HG03439 (cell line): ENCODE measurements around the gene MYO6.

Experiments
- ATAC-seq: cut with Tn5 transposase; IDR thresholded peaks from one replicate; pipeline ENCODE4 v1.9.1; 2021; ENCODE audit warnings: mild to moderate bottlenecking, moderate library complexity; ENCODE audit not compliant: unreplicated experiment

Gene MYO6

DNA sequence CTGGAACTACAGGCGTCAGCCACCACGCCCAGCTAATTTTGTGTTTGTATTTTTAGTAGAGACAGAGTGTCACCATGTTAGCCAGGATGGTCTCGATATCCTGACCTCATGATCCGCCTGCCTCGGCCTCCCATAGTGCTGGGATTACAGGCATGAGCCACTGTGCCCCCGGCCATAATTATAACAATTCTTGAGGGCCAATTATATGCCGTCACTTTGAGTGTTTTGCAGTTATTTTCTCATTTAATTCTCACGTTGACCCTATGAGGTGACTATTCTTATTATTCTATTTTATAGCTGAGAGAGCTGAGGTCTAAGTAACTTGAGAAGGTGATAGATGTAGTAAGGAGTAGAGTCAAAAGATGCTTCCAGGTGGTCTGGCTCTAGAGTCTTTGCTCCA is 13.0 kb downstream of the MYO6 start:
- ATAC-seq, result no peak

DNA sequence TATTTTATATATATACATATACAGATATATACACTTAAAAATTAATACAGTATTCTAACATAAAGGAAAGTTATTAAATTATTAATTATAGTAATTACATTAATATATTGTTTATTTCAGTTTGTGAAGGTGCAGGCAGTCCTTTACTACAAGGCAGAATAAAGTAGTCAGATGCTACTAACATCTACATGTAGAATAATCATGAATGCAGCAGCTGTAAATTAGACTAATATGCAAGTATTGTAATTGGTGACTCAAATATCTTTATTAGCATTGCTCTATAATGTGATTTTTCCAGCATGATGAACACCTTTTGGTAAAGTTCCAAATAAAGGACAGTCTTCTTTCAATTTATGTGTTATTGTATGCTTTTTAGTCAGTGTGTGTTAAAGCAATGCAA is 17.3 kb downstream of the MYO6 start:
- ATAC-seq, result no peak

DNA sequence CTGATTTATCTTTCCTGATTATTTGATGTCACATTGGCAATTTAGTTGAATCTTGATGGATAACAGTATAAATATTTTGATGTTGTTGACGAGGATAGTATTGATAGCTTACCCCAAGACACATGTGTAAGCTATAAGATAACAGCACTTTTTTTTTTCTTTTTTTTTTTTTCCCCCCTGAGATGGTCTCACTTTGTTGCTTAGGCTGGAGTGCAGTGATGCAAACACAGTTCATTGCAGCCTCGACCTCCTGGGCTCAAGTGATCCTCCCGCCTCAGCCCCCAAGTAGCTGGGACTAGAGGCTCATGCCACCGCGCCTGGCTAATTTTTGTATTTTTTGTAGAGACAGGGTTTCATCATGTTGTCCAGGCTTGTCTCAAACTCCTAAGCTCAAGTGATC is 21.8 kb downstream of the MYO6 start:
- no peak for ATAC-seq

DNA sequence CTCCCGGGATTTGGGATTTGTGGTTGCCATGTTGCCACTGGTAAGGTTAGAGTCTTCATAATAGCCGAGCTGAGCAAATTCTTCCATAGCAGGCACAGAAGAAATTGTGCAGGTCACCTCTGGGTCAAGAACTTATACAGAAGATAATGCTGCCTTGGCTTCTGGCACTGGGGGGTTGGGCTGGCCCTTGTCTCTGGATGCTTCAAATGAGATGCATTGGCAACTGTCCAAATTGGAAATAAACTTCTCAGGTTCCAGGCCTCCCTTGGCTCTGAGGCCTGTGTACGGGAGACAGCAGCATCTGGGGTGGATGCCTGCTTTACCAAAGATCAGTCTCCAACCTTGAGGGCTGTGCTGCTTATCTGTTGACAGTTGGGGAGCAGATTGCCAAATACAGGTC is 26.2 kb downstream of the MYO6 start:
- ATAC-seq, result no peak

DNA sequence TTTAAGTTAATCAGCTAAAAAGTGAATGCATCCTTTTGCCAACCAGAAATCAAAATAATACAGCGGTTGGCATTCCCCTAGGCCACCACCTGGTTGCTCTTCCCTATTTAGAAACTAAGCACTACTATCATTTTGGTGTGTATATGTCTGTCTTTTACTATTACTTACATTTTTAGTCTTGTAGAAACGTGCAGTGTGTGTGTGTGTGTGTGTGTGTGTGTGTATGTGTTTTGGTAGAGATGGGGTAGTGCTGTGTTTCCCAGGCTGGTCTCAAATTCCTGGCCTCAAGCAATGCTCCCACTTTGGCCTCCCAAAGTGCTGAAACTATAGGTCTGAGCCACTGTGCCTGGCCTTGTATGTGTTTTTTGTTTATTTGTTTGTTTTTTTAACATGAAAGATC is 27.4 kb downstream of the MYO6 start:
- ATAC-seq, result no peak

DNA sequence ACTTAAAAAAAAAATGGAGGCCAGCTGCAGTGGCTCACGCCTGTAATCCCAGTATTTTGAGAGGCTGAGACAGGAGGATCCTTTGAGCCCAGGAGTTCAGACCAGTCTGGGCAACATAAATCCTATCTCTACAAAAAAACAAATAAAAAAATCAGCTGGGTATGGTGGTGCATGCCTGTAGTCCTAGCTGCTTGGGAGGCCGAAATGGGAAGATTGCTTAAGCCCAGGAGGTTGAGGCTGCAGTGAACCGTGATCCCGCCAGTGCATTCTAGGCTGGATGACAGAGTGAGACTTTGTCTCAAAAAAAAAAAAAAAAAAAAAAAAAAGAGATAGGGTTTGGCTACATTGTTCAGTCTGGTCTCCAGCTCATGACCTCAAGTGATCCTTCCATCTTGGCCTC is 29.7 kb downstream of the MYO6 start:
- ATAC-seq, result no peak

DNA sequence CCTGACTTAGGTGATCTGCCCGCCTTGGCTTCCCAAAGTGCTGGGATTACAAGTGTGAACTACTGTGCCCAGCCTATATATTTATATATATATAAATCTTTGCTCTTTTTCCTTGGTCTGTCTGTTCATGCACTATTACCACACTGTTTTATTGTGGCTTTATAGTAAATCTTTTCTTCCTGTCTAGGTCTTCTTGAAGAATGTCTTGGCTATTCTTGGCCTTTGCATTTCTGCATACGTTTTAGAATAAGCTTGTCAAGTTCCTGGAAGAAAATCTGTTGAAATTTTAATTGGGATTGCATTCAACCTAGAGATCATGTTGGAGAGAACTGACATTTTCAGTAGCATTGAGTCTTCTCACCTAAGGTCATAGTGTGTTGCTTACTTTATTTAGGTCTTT is 37.1 kb downstream of the MYO6 start:
- ATAC-seq, result no peak

DNA sequence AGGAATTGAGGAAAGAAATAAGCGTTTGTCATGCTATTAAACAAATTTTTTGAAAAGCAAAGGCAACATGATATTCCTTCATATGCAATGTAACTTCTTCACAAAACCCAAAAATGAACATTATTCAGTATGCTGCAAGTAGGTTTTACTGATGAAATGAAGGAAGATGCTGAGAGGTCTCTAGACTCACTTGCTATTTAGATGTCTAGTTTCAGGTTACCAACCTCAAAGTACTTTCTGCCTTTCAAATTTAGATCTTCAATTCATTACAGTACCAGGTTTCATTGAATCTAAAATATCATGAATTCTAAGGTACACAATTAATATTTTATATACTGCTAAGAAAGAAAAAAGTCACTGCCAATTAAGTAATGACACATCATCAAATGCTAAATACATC is 39.9 kb downstream of the MYO6 start:
- ATAC-seq, result no peak

DNA sequence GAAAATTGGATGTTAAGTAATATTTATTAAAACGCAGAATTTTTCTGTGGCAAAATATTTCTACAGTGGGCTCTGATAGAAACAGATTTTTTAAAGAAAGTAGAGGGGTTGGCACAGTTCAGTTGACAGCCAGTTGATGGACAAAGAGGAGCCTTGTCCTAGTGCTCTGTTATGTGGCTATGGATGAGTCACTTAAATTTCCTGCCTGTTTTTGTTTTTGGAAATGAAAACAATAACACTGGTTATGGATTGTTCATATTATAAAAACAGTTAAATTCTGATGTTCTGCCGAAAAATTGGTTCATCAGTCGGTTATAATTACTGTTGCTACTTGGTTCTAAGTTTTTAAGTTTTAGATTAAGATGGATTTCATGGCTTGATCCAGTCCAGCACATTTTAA is 42.8 kb downstream of the MYO6 start:
- ATAC-seq, result no peak

DNA sequence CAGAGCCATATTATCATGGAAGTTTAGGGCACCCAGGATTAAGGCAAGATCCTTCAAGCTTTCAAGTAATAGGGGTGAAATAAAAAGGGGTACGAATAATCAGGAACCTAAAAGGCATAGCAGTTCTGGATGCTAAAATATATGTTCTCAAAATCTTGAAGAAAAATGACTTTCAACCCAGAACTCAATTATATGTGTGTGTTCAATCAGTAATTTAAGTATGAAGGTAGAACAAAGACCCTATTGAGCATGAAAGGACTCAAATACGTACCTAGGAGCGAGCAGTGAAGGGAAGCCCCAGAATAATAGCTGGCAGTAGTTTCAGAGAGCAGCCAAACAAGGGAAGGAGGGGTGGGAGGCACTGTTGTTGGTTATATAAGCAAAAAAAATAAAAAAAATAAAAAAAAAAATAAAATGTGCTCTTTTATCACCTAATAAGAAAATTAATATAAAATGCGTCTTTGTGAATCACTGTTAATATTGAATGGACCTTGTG is 45.4 kb downstream of the MYO6 start:
- no peak for ATAC-seq

DNA sequence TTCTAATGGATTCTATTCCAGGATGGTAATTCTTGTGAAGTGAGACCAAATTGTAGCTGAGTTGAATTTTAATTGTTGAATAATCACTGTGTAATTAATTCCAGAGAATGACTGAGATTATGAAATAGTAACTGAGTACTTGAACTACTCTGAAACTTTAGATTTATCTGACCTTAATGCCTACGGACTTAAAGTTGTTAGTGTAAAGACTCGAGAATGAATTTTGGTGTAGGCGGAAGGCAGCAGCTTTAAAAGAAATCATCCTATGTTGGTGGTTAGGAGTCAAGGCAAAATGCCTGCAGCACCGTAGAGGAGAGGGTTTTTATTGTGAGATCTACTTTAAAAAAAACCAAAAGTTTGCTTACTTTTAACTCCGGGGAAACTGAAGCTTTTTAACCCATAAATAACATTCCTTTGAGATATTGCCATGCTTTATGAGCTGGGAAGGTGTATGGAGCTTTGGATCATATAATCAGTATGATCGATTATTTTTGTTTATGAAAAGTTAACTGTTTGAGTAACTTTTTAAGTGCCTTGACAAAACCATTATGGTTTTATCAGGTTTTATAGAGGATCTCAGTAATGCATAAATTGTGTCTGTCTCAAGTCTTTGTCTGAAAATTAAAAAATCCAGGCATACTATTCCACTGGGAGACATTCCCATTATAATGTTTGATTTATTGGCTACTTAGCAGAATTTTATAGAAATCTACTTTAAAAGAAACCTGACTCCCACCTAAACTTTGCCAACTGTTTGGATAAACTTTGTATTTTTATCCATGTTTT is 46.1 kb downstream of the MYO6 start:
- ATAC-seq, result no peak

DNA sequence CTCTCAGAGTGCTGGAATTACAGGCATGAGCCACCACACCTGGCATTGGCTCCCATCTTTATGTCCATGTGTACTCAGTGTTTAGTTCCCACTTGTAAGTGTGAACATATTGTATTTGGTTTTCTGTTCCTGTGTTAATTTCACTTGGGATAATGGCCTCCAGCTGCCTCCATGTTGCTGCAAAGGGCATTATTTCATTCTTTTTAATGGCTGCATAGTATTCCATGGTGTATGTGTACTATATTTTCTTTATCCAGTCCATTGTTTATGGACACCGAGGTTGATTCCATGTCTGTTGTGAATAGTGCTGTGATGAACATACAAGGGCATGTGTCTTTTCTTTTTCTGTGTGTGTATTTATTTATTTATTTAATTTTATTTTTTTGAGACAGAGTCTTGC is 47.7 kb downstream of the MYO6 start:
- ATAC-seq, result no peak

DNA sequence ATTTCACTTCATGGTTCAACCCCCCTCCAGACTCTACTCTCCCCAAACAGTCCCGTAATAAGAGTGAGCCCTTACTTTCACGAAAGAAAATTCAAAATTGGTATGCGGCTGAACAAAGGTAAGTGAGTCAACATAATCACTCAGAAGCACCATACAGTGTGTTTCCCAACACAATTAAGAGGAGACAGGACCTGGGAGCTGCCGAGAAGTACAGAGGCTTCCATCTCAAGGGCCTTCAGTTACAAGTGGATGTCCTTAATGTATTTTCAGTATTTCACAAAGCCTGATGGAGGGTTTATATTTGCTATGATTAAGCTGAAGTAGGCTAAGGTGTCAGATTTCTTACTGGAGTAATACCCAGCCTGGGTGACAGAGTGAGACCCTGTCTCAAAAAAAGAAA is 51.1 kb downstream of the MYO6 start:
- ATAC-seq, result no peak

DNA sequence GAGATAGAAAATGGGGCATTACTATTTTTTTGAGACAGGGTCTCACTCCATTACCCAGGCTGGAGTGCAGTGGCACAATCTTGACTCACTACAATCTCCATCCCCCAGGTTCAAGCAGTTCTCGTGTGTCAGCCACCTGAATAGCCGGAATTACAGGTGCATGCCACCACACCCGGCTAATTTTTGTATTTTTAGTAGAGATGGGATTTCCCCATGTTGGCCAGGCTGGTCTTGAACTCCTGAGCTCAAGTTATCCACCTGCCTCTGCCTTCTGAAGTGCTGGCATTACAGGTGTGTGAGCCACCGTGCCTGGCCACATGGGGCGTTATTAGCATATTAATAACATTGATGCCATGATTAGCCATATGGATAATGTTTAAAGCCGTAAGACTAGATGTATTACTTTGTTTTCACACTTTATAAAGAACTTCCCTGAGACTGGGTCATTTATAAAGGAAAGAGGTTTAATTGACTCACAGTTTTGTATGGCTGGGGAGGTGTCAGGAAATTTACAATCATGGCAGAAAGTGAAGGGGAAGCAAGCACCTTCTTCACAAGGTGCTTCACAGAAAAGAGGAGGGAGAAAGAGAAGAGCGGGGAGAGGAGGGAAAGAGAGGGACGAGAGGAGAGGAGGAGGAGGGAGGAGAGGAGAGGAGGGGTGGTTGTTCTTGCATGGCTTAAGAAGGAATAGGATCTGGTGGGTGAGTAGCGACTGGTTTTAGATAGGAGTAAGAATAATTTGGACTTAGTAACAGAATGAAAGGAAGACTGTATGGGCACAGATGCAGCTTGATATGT is 51.9 kb downstream of the MYO6 start:
- ATAC-seq, result no peak

DNA sequence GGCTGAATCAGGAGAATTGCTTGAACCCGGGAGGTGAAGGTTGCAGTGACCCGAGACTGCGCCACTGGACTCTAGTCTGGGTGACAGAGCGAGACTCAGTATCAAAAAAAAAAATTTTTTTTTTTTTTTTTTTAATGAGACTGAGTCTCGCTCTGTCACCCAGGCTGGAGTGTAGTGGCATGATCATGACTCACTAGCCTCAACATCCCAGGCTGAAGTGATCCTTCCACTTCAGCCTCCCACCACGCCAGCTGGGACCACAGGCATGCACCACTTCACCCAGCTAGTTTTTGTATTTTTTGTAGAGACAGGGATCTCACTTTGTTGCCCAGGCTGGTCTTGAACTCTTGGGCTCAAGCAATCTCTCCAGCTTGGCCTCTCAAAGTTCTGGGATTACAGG is 53.3 kb downstream of the MYO6 start:
- no peak for ATAC-seq

DNA sequence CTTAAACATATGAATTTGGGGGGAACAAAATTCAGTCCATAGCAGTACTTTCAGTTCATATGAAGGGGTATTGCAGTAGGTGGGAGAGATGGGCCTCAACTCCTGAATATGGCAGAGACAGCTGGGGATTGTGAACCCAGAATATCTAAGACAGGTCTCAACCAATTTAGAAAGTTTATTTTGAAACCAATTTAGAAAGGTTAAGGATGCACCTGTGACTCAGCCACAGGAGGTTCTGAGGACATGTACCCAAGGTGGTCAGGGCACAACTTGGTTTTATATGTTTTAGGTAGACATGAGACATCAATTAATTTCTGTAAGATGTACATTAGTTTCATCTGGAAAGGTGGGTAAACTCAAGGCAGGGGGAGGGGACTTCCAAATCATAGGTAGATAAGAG is 59.5 kb downstream of the MYO6 start:
- ATAC-seq, result no peak

DNA sequence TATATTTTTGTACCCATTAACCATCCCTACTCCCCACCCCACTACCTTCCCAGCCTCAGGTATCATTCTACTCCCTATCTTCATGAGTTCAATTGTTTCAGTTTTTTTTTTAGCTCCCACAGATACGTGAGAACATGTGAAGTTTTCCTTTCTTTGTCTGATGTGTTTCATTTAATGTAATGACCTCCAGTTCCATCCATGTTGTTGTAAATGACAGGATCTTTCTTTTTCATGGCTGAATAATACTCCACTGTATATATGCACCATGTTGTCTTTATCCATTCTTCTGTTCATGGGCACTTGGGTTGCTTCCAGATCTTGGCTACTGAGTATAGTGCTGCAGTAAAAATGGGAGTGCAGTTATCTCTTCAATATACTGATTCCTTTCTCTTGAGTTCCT is 63.5 kb downstream of the MYO6 start:
- no peak for ATAC-seq

DNA sequence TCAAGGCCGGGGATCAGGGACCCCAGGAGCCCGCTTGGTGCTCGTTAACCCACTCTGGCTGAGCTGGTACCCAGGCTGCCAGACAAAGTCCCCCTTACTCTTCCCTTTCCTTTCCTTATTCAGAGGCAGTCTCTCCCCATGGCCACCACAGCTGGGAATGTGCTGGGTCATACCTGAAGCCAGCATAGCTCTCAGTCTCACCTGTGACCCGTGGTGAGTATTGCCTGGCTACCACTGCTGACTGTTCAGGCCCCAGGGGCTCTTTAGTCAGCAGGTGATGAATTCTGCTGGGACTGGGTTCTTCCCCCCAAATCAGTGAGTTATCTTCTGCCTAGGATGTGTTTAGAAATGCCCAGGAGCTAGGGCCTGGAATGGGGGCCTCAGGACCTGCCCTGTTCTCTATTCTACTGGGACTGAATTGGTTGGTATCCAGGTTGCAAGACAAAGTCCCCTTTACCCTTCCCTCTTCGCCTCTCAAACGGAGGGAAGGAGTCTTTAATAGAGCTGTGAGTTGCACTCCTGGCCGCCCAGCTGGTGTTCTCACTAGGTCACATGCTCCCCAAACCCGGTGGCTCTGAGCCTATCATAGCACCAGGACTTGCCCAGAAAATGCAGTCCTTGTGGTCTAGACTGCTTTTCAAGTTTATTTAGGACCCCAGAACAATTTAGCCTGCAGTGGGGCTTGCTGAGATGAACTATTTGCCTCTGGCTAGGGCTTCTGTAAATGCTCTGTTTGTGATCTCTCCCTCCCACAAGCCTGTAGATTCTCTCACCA is 64.6 kb downstream of the MYO6 start:
- ATAC-seq, result no peak

DNA sequence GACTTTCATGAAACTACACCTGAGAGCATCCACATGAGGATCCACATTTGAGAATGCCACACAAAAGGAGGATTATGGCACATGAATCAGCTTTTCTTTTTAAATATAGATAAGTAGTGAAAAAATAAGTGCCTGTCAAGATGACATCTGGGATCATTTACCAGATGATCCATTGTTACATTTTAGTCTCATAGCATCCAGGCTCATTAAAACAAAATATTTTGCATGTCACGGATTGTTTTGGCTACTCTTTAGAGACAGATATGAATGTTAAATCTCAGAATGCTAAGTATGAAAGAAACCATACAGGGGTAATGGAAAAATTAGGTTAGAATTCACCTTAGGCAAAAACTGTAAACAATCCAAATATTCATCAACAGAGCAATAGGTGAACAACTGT is 66.7 kb downstream of the MYO6 start:
- ATAC-seq, result no peak

DNA sequence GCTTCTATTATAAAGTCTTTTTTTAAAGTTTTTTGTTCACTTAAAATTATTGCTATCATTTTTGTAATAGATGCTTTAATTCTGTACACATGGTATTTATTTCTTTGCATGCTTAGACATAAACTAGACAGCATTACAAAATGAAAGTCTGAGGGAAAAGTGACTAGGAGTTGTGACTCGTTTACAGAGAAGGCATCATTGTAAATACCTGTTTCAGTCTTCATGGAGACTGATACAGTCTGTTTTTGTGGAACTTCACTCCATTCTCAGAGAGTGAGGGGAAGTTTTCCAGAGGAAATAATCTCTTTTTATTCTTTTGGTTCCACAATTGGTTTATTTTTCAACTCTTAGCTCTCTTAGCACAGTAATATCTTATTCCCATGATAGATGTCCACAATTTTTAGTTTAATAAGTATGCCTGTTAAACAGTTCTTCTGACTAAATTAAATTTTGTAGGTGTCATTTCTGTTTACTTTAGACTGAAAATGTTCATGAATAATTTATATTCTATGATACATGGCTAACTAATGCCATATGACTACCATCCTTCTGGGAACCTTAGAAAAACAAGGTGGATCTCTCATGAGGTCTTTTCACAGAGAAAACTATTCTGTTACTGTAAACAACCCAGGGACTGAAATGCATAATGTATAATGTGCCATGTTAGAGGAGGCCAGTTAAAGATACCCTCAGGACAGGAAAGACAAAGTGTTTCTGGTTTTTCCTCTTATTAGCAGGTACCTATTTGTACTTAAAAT is 69.2 kb downstream of the MYO6 start:
- no peak for ATAC-seq
